Cortex of kidney (tissue), 1 donor: ENCODE measurements around the gene DGKQ.

Experiments used
- DNase-seq: peaks from one replicate; lab custom pipeline; 2025; lab: John Stamatoyannopoulos, UW

DGKQ gene

GRCh38 chr4:974668-975067, 1.3 kb upstream of the DGKQ start:
- DNase-seq, result no peak

- no peak for DNase-seq
Measured at GRCh38 chr4:972651-973424, 531 bp downstream of the DGKQ start.

- no peak for DNase-seq
Measured at GRCh38 chr4:971666-972500, 1.5 kb downstream of the DGKQ start.

GRCh38 chr4:970854-971520, 2.4 kb downstream of the DGKQ start:
- DNase-seq, result no peak

GRCh38 chr4:970046-970745, 3.2 kb downstream of the DGKQ start:
- DNase-seq, result no peak

GRCh38 chr4:968621-969394, 4.6 kb downstream of the DGKQ start:
- no peak for DNase-seq

GRCh38 chr4:968221-968620, 5.1 kb downstream of the DGKQ start:
- DNase-seq, result no peak

GRCh38 chr4:967113-968104, 6.0 kb downstream of the DGKQ start:
- DNase-seq, result no peak

DNA sequence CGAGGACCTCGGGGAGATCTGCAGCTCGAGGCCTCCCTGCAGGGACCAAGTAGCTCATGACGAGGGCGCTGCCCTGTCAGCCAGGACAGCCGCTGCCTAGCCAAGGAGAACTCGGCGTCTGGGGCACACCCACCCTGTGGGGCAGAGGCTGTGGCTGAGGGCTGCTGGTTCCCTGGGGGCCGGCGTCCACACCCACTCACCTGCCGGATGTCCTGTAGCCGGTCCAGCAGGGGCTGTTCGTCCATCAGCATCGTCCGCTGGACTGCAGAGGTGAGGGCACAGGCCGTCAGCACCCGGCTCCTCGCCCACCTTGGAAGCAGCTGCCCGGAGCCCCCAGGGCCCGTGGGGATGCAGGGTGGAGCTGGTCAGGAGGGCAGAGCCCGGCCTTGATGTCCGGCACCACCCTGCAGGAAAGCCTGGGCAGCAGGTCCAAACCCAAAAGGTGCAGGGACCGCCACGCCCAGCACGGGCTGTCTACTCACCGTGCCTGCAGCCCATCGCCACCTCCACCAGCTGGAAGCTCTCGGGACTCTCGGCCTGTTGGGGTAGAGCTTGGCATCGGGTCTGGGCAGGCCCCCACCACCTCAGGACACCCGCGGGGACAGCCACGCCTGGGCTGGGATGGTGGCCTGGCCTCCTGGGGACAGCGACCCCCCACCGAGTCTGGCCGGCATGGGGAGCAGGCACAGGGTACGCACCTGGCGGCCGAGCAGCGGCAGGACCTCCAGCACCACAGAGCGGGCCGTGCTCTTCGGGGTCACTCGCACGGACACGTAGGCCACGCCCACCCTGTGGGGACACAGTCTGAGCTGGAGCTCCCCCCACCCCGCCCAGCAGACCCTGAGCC, 6.9 kb downstream of the DGKQ start:
- DNase-seq, result no peak

DNA sequence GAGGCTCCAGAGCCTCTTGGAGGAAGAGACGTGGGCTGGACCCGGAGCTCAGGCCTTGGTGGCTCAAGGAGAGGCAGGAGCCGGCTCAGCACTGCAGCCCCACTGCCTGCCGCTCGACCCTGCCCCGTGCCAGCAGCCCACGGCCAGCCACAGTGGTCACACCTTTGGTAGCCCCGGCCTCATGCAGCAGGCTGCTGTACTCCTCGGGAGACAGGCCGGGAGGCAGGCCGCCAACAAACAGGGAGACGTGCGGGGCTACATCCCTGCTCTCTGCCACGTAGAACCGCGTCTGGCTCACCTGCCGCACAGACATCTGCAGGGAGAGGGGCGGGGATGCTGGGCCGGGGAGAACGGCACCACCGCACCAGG, 7.6 kb downstream of the DGKQ start:
- DNase-seq, result no peak

DNA sequence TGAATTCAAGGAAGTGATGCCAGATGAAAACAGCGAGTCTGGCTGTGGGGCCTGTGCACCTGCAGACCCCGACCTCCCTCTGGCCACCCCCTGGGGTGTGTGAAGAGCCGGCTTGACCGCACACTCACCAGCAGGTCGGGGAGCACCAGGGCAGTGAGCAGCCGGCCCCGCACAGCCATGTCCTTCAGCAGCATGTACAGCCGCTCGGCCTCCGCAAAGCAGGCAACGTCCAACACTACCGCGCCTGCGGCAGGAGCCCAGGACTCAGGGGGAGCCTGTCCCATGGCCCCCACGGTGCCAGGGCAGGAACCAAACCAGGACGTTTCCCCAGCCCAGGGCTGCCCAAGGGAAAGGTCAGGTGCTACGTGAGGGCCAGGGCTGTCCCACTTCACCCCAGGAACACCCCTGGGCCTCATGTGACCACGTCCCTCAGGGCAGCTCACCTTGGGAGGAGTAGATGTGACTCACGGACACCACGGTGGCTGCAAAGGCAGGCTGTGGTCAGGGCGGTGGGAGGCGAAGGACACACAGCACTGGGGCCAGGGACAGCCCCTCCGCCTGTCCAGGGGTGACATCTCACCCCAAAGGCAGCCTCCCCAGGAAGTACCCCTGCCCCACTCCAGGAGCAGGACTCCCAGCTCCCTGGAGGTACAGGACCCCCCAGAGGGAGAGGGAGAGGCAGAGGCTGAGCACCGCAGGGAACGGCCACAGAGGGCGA, 8.2 kb downstream of the DGKQ start:
- no peak for DNase-seq

GRCh38 chr4:964346-965025, 8.9 kb downstream of the DGKQ start:
- no peak for DNase-seq

- no peak for DNase-seq
Measured at GRCh38 chr4:963276-964225, 9.8 kb downstream of the DGKQ start.

DNA sequence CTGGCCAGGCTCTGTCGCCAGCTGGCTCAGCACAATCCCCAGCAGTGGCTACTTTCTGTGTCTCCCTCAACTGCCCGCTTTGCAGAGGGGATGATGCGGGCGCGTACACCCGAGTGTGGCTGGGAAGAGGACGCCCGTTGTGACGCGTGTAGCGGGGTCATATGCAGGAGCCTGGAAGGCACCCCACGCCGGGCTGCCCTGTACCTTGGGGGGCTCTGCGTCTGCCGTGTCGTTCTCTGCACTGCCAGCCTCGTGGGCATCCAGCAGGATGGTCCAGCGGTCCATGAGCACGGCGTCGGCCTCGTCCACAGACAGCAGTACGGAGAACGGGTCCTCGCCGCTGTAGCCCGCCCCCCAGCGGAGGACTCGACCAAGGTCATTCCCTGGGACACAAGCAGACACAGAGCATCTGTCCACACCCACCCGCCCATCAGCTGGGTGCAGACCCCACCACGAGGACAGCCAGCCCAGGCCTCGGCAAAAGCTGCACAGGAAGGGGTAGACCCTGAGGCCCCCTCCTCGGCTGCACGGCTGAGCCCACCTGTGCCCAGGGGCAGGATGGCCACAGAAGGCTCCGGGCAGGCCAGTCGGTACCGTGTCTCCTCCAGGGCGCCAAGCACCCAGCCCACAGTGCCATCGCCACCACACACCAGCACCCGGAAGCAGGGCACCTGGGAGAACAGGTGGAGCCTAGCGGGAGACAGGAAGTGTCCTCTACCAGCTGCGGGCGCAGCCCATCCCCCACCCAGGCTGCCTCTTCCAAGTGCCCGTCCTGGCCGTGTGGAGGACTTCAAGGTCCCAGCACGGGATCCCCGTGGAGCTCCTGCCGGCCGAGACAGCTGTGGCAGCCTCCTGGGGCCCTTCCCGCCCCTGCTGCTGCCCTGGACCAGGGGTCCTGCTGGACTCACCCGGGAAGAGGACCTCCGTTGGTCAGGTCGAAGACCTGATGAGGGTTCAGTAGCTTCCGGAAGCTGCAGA, 10.8 kb downstream of the DGKQ start:
- DNase-seq, result no peak

GRCh38 chr4:961351-962230, 11.8 kb downstream of the DGKQ start:
- no peak for DNase-seq
